Urothelium cell line (cell line): ENCODE measurements around the gene COX19.
"Not testable (repeated sequence)": the region's sequence is repeated elsewhere in the genome, so short reads cannot be mapped to it uniquely, and the experiment has no call there.

Source experiments
- DNase-seq: peaks from one replicate; pipeline ENCODE4 v3.0.0; 2011; ENCODE audit warnings: low spot score, mixed read lengths
- FAIRE-seq: peaks from 2 replicates; lab custom pipeline; 2011; peaks lifted over from hg19 to GRCh38; lab: Jason Lieb, UNC

COX19 gene

GRCh38 chr7:949021-949934 is 26.1 kb downstream of the COX19 start:
- no peak for FAIRE-seq
- no peak for DNase-seq

- FAIRE-seq (no peak), DNase-seq (no peak)
Measured at GRCh38 chr7:947391-948210, 27.7 kb downstream of the COX19 start.

DNA sequence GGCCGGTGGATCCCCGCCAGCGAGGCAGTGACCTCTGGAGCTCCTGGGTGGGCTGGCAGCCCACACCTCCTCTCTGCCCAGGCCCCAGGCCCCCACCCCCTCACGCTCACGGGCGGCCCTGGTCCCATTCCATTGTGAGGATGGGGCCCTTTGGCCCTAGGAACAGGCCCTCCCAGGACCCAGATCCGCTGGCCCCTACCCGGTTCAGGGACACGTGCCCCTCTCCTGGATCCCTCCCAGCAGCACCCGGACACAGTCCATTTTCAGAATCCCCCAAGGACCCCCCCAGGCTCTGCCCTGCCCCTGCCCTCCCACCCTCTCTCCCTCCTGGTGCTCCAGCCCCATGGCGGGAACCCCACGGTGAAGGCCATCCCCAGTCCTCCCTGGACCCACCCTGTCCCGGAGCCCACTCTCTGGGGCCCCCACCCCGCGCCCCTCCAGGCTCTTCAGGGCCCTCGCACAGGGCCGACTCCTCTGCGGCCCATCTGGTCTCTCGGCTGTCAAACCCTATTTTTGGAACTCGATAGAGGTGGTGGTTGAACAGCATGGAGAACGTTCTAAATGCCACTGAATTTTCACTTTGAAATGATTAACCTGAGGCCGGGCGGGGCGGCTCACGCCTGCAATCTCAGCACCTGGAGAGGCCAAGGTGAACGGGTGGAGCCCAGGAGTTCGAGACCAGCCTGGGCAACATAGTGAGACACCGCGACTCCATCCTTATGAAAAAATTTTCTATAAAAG is 28.9 kb downstream of the COX19 start:
- DNase-seq: no peak
- no peak for FAIRE-seq

GRCh38 chr7:945556-946255 is 29.6 kb downstream of the COX19 start:
- FAIRE-seq (no peak), DNase-seq (peak; percentile 64)

DNA sequence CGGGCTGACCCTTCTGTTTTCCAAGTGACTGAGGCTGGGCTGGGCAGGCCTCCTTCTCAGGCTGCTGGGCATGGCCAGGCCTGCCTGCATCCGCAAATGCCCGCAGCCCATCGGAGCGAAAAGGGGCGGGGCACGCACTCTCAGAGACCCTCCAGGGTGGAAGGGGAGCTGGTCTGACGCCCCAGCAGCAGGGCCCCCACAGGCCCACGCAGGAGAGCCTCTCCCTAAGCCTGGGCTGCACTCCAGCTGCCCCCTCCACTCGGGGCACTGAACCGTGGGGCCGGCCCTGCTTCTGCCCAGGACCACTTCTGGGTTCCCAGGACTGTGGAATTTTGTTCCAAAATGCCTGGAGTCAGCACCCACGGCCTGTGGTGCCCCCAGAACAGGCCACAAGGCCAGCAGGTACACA is 30.2 kb downstream of the COX19 start:
- no peak for FAIRE-seq
- DNase-seq: no peak

DNA sequence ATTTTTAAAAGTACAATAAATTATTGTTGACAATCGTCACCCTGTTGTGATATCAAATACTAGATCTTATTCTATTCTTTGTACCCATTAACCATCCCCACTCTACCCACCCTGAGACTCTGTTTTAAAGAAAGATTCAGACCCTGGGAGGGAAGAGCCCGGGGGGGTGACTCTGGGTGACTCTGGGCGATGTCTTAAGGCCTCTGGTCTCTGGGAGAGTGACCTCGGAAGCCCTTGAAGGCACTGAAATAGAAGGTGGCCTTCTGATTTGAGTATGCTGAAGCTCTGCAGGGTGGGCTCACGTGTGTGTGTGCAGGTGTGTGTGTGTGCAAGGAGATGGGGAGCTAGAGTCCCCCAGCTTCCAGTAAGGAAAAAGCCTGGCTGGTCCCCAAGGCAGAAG is 30.6 kb downstream of the COX19 start:
- FAIRE-seq: no peak

GRCh38 chr7:943793-944192 is 31.6 kb downstream of the COX19 start:
- DNase-seq, FAIRE-seq: not testable (repeated sequence)

More for the DNA sequence above, 30.6 kb downstream of the COX19 start:
- no peak for DNase-seq

DNA sequence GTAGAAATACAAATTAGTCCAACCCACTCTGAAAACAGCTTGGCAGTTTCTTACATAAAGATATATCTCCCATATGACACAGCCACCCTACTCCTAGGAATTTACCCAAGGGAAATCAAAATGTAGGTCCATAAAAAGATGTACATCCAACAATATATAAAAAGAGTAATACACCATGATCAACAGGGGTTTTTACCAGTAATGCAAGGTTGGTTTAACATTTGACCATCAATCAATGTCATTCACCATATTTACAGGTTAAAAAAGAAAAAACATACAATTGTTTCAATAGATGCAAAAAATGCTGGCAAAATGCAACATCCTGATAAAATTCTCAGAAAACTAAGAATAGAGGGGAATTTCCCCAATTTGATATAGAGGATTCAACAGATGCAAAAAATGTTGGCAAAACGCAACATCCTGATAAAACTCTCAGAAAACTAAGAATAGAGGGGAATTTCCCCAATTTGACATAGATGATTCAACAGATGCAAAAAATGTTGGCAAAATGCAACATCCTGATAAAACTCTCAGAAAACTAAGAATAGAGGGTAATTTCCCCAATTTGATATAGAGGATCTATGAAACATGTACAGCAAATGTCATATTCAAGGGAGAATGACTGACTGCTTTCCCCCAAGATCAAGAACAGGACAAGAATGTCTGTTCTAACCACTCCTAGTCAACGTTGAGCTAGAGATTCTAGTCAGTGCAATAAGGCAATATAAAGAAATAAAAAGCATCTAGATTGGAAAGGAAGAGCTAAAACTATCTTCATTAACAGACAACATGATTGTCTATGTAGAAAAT is 34.5 kb downstream of the COX19 start:
- no peak for DNase-seq
- no peak for FAIRE-seq

GRCh38 chr7:939843-940242 is 35.5 kb downstream of the COX19 start:
- peak; percentile 48 for FAIRE-seq
- DNase-seq: no peak

GRCh38 chr7:938546-939185 is 36.7 kb downstream of the COX19 start:
- DNase-seq (no peak), FAIRE-seq (no peak)

GRCh38 chr7:937856-938484 is 37.4 kb downstream of the COX19 start:
- DNase-seq (no peak), FAIRE-seq (no peak)

GRCh38 chr7:936386-937054 is 38.8 kb downstream of the COX19 start:
- peak; percentile 84 for DNase-seq
- no peak for FAIRE-seq

GRCh38 chr7:935874-936385 is 39.4 kb downstream of the COX19 start:
- FAIRE-seq: peak; percentile 40
- DNase-seq: no peak

DNA sequence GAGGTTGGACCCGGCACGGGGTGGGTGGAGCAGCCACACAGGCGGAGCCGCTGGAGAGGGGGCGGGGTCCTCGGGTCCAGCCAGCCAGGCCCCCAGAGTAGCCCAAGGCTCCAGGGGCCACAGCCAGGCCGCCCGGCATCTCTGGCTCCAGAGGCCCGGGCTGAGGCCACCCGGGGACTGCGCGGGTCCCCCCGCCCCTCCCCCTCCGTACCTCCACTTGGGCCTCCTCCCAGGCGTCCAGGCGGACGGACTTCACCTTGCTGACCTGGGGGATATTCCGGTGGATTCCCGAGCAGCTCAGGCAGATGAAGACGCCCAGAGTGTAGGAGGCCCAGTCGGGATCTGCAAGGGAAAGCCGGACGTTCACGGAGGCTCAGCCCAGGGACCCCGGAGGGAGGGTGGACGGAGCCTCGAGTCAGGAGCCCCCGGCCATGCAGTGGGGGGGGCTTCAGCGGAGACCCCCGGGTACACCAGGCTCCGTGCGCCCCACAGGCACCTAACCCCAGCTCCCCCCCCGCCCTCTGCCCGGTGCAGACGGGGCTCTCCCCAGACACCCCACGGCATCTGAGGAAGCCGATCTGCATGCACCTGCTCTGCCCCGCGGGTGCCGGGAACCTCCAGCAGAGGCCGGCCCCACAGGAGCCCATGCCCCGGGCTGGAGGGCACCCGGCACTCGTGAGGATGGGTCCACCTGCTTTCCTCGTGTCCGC is 40.0 kb downstream of the COX19 start:
- FAIRE-seq: no peak
- no peak for DNase-seq

DNA sequence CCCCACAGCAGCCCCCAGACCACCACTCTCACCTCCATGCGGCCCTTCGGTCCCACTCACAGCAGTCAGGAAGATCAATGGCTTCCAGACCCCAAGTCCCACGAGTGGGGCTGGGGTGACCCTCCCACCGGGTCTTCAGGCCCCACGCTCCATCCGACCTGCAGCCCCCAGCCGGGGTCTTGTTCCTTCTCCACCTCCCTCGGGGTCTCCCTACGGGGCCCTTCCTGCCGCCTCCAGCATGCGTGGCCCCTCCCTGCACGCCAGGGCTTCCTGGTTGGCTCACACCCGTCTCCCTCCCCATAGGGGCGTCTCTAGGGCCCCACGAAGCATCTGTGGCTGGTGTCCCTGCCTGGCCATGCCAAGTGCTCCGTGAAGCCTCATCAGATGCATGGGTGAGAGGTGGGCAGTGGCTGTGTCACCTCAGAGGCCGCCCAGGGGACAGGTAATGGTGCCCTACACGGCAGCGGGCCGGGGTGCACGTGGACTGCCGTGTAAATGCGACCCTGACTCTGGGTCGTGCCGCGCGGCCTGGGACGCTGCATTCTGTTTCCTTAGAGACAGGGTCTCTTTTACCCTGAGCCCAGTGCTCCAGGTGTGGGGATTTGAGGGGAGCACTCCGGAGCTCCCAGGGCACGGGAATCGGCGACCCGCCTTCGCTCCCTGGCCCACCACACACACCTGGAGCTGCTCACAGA is 40.7 kb downstream of the COX19 start:
- no peak for FAIRE-seq

DNA sequence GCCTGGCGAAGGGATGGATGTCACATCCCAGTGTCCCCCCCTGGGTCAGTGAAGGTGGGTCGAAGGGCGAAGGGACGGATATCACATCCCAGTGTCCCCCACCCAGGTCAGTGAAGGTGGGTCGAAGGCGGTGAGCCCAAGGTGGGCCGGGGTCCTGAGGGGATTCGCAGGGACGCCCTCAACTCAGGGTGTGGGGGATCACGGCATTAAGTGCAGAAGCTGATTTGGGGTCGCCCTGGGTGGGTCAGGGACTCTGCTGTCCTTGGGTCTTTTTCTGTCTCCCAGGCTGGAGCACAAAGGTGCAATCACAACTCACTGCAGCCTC is 42.7 kb downstream of the COX19 start:
- DNase-seq: no peak
- no peak for FAIRE-seq

More for the DNA sequence above, 40.7 kb downstream of the COX19 start:
- no peak for DNase-seq
